Neuron (in vitro differentiated cells): ENCODE results near the gene USP2.
A peak's percentile ranks its signal among the peaks of the same experiment; 100 is the strongest.

ENCODE experiments used
- H2AFZ ChIP-seq: one replicate; pipeline ENCODE4 v1.6.1; 2013; ENCODE audit warnings: low read depth, mild to moderate bottlenecking, inconsistent platforms, low read length, moderate library complexity
- H3K27me3 ChIP-seq: one replicate; pipeline ENCODE4 v1.6.1; 2013; ENCODE audit warnings: low read length; ENCODE audit not compliant: insufficient read depth
- H3K36me3 ChIP-seq: one replicate; pipeline ENCODE4 v1.6.1; 2013; ENCODE audit warnings: low read length; ENCODE audit not compliant: insufficient read depth
- H3K4me1 ChIP-seq: one replicate; pipeline ENCODE4 v1.6.1; 2013; ENCODE audit warnings: low read length; ENCODE audit not compliant: insufficient read depth
- H3K4me3 ChIP-seq: 2 replicates; pipeline ENCODE4 v1.5.1; 2013; ENCODE audit warnings: mild to moderate bottlenecking, low read length, moderate library complexity
- H3K9me3 ChIP-seq: one replicate; pipeline ENCODE4 v1.6.1; 2013; ENCODE audit warnings: low read length

The USP2 gene

GRCh38 chr11:119378851-119379465 is 2.5 kb downstream of the USP2 start:
- Histone ChIP-seq H2AFZ (no peak overlapping the region), H3K9me3 (no peaks in the 10 kb centered on the region), H3K27me3 (peaks cover 20% of the 10 kb centered on the region), H3K4me1 (peaks cover 52% of the 10 kb centered on the region), H3K4me3 (no peak overlapping the region), H3K36me3 (no peaks in the 10 kb centered on the region)

GRCh38 chr11:119377961-119378667 is 3.4 kb downstream of the USP2 start:
- H3K4me1 ChIP-seq: peaks cover 52% of the 10 kb centered on the region
- H3K27me3 ChIP-seq: peaks cover 16% of the 10 kb centered on the region
- no peak overlapping the region for H2AFZ ChIP-seq
- no peak overlapping the region for H3K4me3 ChIP-seq
- no peaks in the 10 kb centered on the region for H3K36me3 ChIP-seq
- no peaks in the 10 kb centered on the region for H3K9me3 ChIP-seq

- H3K4me1 ChIP-seq: peaks cover 52% of the 10 kb centered on the region
- H2AFZ ChIP-seq: no peak overlapping the region
- H3K9me3 ChIP-seq: no peaks in the 10 kb centered on the region
- H3K27me3 ChIP-seq: peaks cover 16% of the 10 kb centered on the region
- H3K36me3 ChIP-seq: no peaks in the 10 kb centered on the region
- no peak overlapping the region for H3K4me3 ChIP-seq
These were observed 4.2 kb downstream of the USP2 start for GRCh38 chr11:119377112-119377901.

GRCh38 chr11:119376197-119376847 is 5.2 kb downstream of the USP2 start:
- Histone ChIP-seq H3K4me1 (peaks cover 46% of the 10 kb centered on the region), H3K4me3 (peak overlapping the region; percentile 26), H3K36me3 (no peaks in the 10 kb centered on the region), H3K27me3 (peaks cover 16% of the 10 kb centered on the region), H2AFZ (no peak overlapping the region), H3K9me3 (no peaks in the 10 kb centered on the region)

- H3K4me1 ChIP-seq: peaks cover 38% of the 10 kb centered on the region
- H3K36me3 ChIP-seq: no peaks in the 10 kb centered on the region
- H3K9me3 ChIP-seq: no peaks in the 10 kb centered on the region
- peak overlapping the region; percentile 26 for H3K4me3 ChIP-seq
- no peak overlapping the region for H2AFZ ChIP-seq
- H3K27me3 ChIP-seq: peaks cover 12% of the 10 kb centered on the region
These were observed 5.9 kb downstream of the USP2 start for GRCh38 chr11:119375337-119376196.

GRCh38 chr11:119374632-119375336 is 6.7 kb downstream of the USP2 start:
- Histone ChIP-seq H3K9me3 (no peaks in the 10 kb centered on the region), H2AFZ (no peak overlapping the region), H3K4me1 (peaks cover 37% of the 10 kb centered on the region), H3K4me3 (no peak overlapping the region), H3K36me3 (no peaks in the 10 kb centered on the region), H3K27me3 (peaks cover 8% of the 10 kb centered on the region)

- Histone ChIP-seq H3K4me1 (peaks cover 37% of the 10 kb centered on the region), H3K36me3 (no peaks in the 10 kb centered on the region), H2AFZ (no peak overlapping the region), H3K27me3 (peaks cover 8% of the 10 kb centered on the region), H3K9me3 (no peaks in the 10 kb centered on the region), H3K4me3 (no peak overlapping the region)
These were observed 7.4 kb downstream of the USP2 start for GRCh38 chr11:119373921-119374631.

- no peaks in the 10 kb centered on the region for H3K36me3 ChIP-seq
- peaks cover 4% of the 10 kb centered on the region for H3K27me3 ChIP-seq
- H2AFZ ChIP-seq: no peak overlapping the region
- no peaks in the 10 kb centered on the region for H3K9me3 ChIP-seq
- peaks cover 39% of the 10 kb centered on the region for H3K4me1 ChIP-seq
- H3K4me3 ChIP-seq: no peak overlapping the region
These were observed 8.2 kb downstream of the USP2 start for GRCh38 chr11:119373059-119373920.

GRCh38 chr11:119372260-119373058 is 9.0 kb downstream of the USP2 start:
- H3K36me3 ChIP-seq: no peaks in the 10 kb centered on the region
- no peak overlapping the region for H2AFZ ChIP-seq
- H3K4me1 ChIP-seq: peaks cover 36% of the 10 kb centered on the region

GRCh38 chr11:119371778-119372182 is 9.7 kb downstream of the USP2 start:
- Histone ChIP-seq H3K4me1 (peaks cover 30% of the 10 kb centered on the region), H3K27me3 (peaks cover 9% of the 10 kb centered on the region), H3K4me3 (no peak overlapping the region), H3K36me3 (no peaks in the 10 kb centered on the region), H3K9me3 (no peaks in the 10 kb centered on the region), H2AFZ (no peak overlapping the region)

More at GRCh38 chr11:119372260-119373058, 9.0 kb downstream of the USP2 start:
- Histone ChIP-seq H3K9me3 (no peaks in the 10 kb centered on the region), H3K4me3 (no peak overlapping the region), H3K27me3 (peaks cover 5% of the 10 kb centered on the region)
